ENCODE measurements around the gene OTOF. TPM values are rescaled to one million over a fixed set of nuclear protein-coding genes. Genes with fewer than 3 reads are reported as not detected.

OTOF gene
- total RNA-seq, result under 0.01 and 0.39 TPM in 2 replicates

GRCh38 chr2:26477911-26478253 is at the start of gene OTOF:
Gene OTOF (minus strand): TSS chr2:26478124.

Other genes starting within 250 kb of the OTOF start
- gene HADHA, start 233.5 kb downstream of the OTOF start, total RNA-seq, result 153 and 155 TPM in 2 replicates
- 104 and 128 TPM in 2 replicates for gene HADHB, start 233.2 kb downstream of the OTOF start, total RNA-seq
- 20.2 and 32.3 TPM in 2 replicates for gene SELENOI, start 132.0 kb downstream of the OTOF start, total RNA-seq
- gene ADGRF3, start 131.3 kb downstream of the OTOF start, total RNA-seq, result under 0.01 and 2.5 TPM in 2 replicates
- not detected in 2 replicates for gene DRC1, start 76.2 kb downstream of the OTOF start, total RNA-seq
- not detected in 2 replicates for gene CIB4, start 163.2 kb upstream of the OTOF start, total RNA-seq
- under 0.01 TPM in 1 of 2 replicates, not detected in the other for gene KCNK3, start 214.6 kb upstream of the OTOF start, total RNA-seq